Astrocyte (in vitro differentiated cells and primary cell): ENCODE results near the gene NUDT14. TPM values are rescaled to one million over a fixed set of nuclear protein-coding genes. Genes with fewer than 3 reads are reported as not detected.

Experiments
- DNase-seq: peaks from one replicate; pipeline ENCODE4 v3.0.0-alpha.2; 2010; ENCODE audit warnings: low read depth
- FAIRE-seq: peaks from 2 replicates; lab custom pipeline; 2011; peaks lifted over from hg19 to GRCh38; lab: Jason Lieb, UNC
- H2AFZ ChIP-seq: 2 replicates; pipeline ENCODE4 v1.6.0; 2012; ENCODE audit warnings: low read depth, low read length, inconsistent platforms
- H3K27ac ChIP-seq: 2 replicates; pipeline ENCODE4 v1.5.1; 2011; ENCODE audit warnings: low read depth, low read length, inconsistent platforms
- H3K27me3 ChIP-seq: 2 replicates; pipeline ENCODE4 v1.6.0; 2011; ENCODE audit warnings: low read length, inconsistent platforms; ENCODE audit not compliant: insufficient read depth
- H3K36me3 ChIP-seq: 2 replicates; pipeline ENCODE4 v1.5.1; 2011; ENCODE audit warnings: low read length, inconsistent platforms; ENCODE audit not compliant: insufficient read depth
- H3K4me1 ChIP-seq: 2 replicates; pipeline ENCODE4 v1.5.1; 2011; ENCODE audit warnings: low read length, inconsistent platforms; ENCODE audit not compliant: insufficient read depth
- H3K4me2 ChIP-seq: 2 replicates; pipeline ENCODE4 v1.6.0; 2012; ENCODE audit warnings: low read length, inconsistent platforms
- H3K4me3 ChIP-seq: 2 replicates; pipeline ENCODE4 v1.5.1; 2011; ENCODE audit warnings: low read depth, mild to moderate bottlenecking, low read length, inconsistent platforms; ENCODE audit not compliant: insufficient read depth
- H3K79me2 ChIP-seq: 2 replicates; pipeline ENCODE4 v1.6.0; 2012; ENCODE audit warnings: mild to moderate bottlenecking, low read length, inconsistent platforms; ENCODE audit not compliant: insufficient read depth
- H3K9ac ChIP-seq: 2 replicates; pipeline ENCODE4 v1.6.0; 2012; ENCODE audit warnings: mild to moderate bottlenecking, low read length, inconsistent platforms
- H3K9me3 ChIP-seq: 2 replicates; pipeline ENCODE4 v1.5.1; 2012; ENCODE audit warnings: low read depth, mild to moderate bottlenecking, low read length, inconsistent platforms; ENCODE audit not compliant: insufficient read depth
- H4K20me1 ChIP-seq: 2 replicates; pipeline ENCODE4 v1.6.0; 2012; ENCODE audit warnings: low read length, inconsistent platforms; ENCODE audit not compliant: insufficient read depth
- H3K27ac Mint-ChIP-seq: one replicate; pipeline ENCODE4 v1.8.0; 2021; ENCODE audit warnings: mild to moderate bottlenecking, mixed read lengths; ENCODE audit not compliant: unreplicated experiment
- H3K27me3 Mint-ChIP-seq: one replicate; pipeline ENCODE4 v1.8.0; 2021; ENCODE audit warnings: low read depth, mixed read lengths; ENCODE audit not compliant: unreplicated experiment
- H3K36me3 Mint-ChIP-seq: one replicate; pipeline ENCODE4 v1.8.0; 2021; ENCODE audit warnings: low read depth, mixed read lengths; ENCODE audit not compliant: unreplicated experiment
- H3K4me1 Mint-ChIP-seq: one replicate; pipeline ENCODE4 v1.8.0; 2021; ENCODE audit warnings: low read depth, mixed read lengths; ENCODE audit not compliant: unreplicated experiment
- H3K4me3 Mint-ChIP-seq: one replicate; pipeline ENCODE4 v1.8.0; 2021; ENCODE audit warnings: mild to moderate bottlenecking, moderate library complexity, mixed read lengths; ENCODE audit not compliant: unreplicated experiment
- H3K9me3 Mint-ChIP-seq: one replicate; pipeline ENCODE4 v1.8.0; 2021; ENCODE audit warnings: mild to moderate bottlenecking, mixed read lengths; ENCODE audit not compliant: unreplicated experiment
- EZH2 ChIP-seq: IDR thresholded peaks from 2 replicates; pipeline ENCODE4 v1.6.1; 2012; ENCODE audit warnings: mild to moderate bottlenecking, low read length, inconsistent platforms; ENCODE audit not compliant: insufficient read depth
- total RNA-seq: library from RNA; stranded (reverse); gene quantifications from 2 replicates; pipeline ENCODE4 v1.2.1, GENCODE V29; 2021
- TF ChIP-seq, protein P1 (sequence below): IDR thresholded peaks from 2 replicates; pipeline ENCODE4 v1.5.1; 2011; ENCODE audit warnings: low read depth, mild to moderate bottlenecking, inconsistent platforms, low read length, moderate library complexity; ENCODE audit not compliant: insufficient read depth

The NUDT14 gene
- total RNA-seq, 1 donor from 2014 or later, result 17.5 TPM

DNA sequence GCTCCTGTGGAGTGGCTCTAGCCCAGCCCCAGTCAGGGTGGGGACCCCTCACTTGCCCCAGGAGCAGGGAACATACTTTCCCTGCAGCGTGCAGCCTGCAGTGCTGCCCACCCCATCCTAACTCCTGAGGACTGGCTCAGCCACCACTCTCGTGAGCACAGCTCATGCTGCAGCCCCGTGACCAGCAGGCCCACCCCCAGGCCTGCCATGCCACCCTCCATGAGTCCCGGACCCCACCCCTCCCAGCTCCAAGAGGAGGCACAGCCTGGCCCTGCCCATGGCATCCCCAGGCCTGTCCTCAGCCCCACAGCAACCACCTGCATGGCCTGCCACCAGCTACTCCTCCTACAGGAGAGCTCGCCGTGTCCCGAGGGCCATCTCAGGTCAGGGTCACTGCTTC is 8.6 kb downstream of the NUDT14 start:
- FAIRE-seq (no peak), DNase-seq (no peak)
- Histone ChIP-seq H3K9ac (no peak overlapping the region), H3K9me3 (no peaks in the 10 kb centered on the region), H3K36me3 (no peaks in the 10 kb centered on the region), H2AFZ (no peak overlapping the region), H3K4me2 (no peak overlapping the region), H3K4me3 (no peak overlapping the region), H3K27ac (no peak overlapping the region), H4K20me1 (peaks cover 6% of the 10 kb centered on the region), H3K27me3 (peaks cover 10% of the 10 kb centered on the region), H3K79me2 (no peaks in the 10 kb centered on the region), H3K4me1 (peaks cover 7% of the 10 kb centered on the region)
- TF ChIP-seq, protein P1, sequence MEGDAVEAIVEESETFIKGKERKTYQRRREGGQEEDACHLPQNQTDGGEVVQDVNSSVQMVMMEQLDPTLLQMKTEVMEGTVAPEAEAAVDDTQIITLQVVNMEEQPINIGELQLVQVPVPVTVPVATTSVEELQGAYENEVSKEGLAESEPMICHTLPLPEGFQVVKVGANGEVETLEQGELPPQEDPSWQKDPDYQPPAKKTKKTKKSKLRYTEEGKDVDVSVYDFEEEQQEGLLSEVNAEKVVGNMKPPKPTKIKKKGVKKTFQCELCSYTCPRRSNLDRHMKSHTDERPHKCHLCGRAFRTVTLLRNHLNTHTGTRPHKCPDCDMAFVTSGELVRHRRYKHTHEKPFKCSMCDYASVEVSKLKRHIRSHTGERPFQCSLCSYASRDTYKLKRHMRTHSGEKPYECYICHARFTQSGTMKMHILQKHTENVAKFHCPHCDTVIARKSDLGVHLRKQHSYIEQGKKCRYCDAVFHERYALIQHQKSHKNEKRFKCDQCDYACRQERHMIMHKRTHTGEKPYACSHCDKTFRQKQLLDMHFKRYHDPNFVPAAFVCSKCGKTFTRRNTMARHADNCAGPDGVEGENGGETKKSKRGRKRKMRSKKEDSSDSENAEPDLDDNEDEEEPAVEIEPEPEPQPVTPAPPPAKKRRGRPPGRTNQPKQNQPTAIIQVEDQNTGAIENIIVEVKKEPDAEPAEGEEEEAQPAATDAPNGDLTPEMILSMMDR, result no peak
- no peak for TF ChIP-seq EZH2
- H3K4me1 Mint-ChIP-seq, result no peaks in the 10 kb centered on the region
- H3K36me3 Mint-ChIP-seq, result no peaks in the 10 kb centered on the region
- no peak overlapping the region for H3K4me3 Mint-ChIP-seq
- H3K27me3 Mint-ChIP-seq, result peaks cover 18% of the 10 kb centered on the region
- H3K27ac Mint-ChIP-seq, result no peak overlapping the region
- no peaks in the 10 kb centered on the region for H3K9me3 Mint-ChIP-seq

DNA sequence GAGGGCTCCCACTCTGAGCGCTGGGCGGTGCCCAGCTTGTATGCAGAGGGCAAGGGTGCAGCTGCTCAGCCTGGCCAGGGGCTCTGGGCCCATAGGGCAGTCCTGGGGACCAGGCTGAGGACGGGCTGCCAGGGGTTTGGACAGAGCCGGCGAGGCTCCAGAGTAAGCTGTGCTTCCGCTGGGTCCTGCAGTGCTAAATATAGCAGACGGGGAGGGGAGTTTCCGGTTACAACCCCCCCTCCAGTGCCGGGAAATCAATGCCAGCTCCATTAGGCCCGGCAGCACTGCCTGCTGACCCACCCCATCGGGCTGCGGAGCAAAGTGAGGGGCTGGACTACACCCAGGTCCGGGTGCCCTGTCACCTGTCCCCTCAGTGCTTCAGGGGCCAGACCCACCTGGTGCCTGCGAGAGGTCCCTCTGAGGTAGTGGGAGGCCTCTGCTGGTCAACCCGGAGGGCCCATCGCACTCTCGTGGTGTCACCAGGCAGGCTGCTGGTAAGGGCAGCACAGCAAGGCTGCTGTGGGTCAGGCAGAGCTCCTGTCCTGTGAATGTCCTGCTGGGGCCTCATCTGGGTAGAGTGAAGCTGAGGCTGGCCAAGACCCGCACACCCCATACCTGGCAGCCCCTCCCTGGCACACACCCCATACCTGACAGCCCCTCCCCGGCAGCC is 10.0 kb downstream of the NUDT14 start:
- Histone ChIP-seq H3K9me3 (no peaks in the 10 kb centered on the region), H3K4me2 (no peak overlapping the region), H3K4me1 (peaks cover 7% of the 10 kb centered on the region), H3K9ac (no peak overlapping the region), H3K36me3 (no peaks in the 10 kb centered on the region), H2AFZ (no peak overlapping the region), H3K27me3 (peaks cover 17% of the 10 kb centered on the region), H3K79me2 (no peaks in the 10 kb centered on the region), H3K4me3 (no peak overlapping the region), H3K27ac (no peak overlapping the region), H4K20me1 (peaks cover 12% of the 10 kb centered on the region)
- H3K27me3 Mint-ChIP-seq, result peaks cover 20% of the 10 kb centered on the region
- FAIRE-seq (no peak), DNase-seq (no peak)
- no peaks in the 10 kb centered on the region for H3K36me3 Mint-ChIP-seq
- no peaks in the 10 kb centered on the region for H3K4me1 Mint-ChIP-seq
- no peaks in the 10 kb centered on the region for H3K9me3 Mint-ChIP-seq
- H3K27ac Mint-ChIP-seq, result no peak overlapping the region
- no peak overlapping the region for H3K4me3 Mint-ChIP-seq
- TF ChIP-seq, protein P1, result no peak
- TF ChIP-seq EZH2, result no peak
